Liver (tissue), 9 donors: ENCODE data around the gene ARF1. TPM values are rescaled to one million over a fixed set of nuclear protein-coding genes. Genes with fewer than 3 reads are reported as not detected.

Source experiments
- DNase-seq: peaks from one replicate; pipeline ENCODE4 v3.0.0-alpha.2; 2017; ENCODE audit warnings: low spot score
- H3K27ac ChIP-seq, 2 donors: one replicate each; pipeline ENCODE4 v1.7.0; 2013; ENCODE audit warnings: inconsistent platforms in 2 of 2, low read length in 2 of 2, control low read depth in 1 of 2, low read depth in 1 of 2, mild to moderate bottlenecking in 1 of 2
- H3K27me3 ChIP-seq, 4 donors: one replicate each; pipeline versions ENCODE4 v1.6.1 to v1.7.0; 2013; ENCODE audit warnings: low read length in 3 of 4, inconsistent platforms in 1 of 4, mild to moderate bottlenecking in 1 of 4, moderate library complexity in 1 of 4; ENCODE audit not compliant: control insufficient read depth in 4 of 4, insufficient read depth in 4 of 4
- H3K36me3 ChIP-seq, 4 donors: one replicate each; pipeline versions ENCODE4 v1.6.1 to v1.7.0; 2013; ENCODE audit warnings: low read length in 3 of 4, mild to moderate bottlenecking in 3 of 4, low read depth in 1 of 4, moderate library complexity in 1 of 4; ENCODE audit not compliant: control insufficient read depth in 4 of 4, insufficient read depth in 3 of 4
- H3K4me1 ChIP-seq, 4 donors: one replicate each; pipeline versions ENCODE4 v1.6.1 to v1.7.0; 2013; ENCODE audit warnings: low read length in 3 of 4, mild to moderate bottlenecking in 3 of 4, moderate library complexity in 1 of 4; ENCODE audit not compliant: control insufficient read depth in 4 of 4, insufficient read depth in 4 of 4
- H3K4me3 ChIP-seq, 3 donors: one replicate each; pipeline versions ENCODE4 v1.6.1 to v1.7.0; 2013; ENCODE audit warnings: low read length in 3 of 3, control low read depth in 1 of 3, low read depth in 1 of 3, mild to moderate bottlenecking in 1 of 3
- H3K9ac ChIP-seq, 2 donors: one replicate each; pipeline ENCODE4 v1.7.0; 2013; ENCODE audit warnings: low read length in 2 of 2, mild to moderate bottlenecking in 2 of 2, moderate library complexity in 2 of 2, control low read depth in 1 of 2, low read depth in 1 of 2
- H3K9me3 ChIP-seq, 4 donors: one replicate each; pipeline versions ENCODE4 v1.6.1 to v1.7.0; 2013; ENCODE audit warnings: low read length in 3 of 4; ENCODE audit not compliant: control insufficient read depth in 4 of 4
- EGR1 ChIP-seq, 2 donors: IDR thresholded peaks; 2 replicates each; pipeline ENCODE4 v1.6.1; 2016 to 2018; ENCODE audit warnings: antibody characterized with exemption in 2 of 2, low read depth in 2 of 2
- FOXA1 ChIP-seq: IDR thresholded peaks from 2 replicates; pipeline ENCODE4 v1.6.1; 2016; ENCODE audit warnings: antibody characterized with exemption
- FOXA2 ChIP-seq: IDR thresholded peaks from 2 replicates; pipeline ENCODE4 v1.6.1; 2016; ENCODE audit warnings: antibody characterized with exemption
- GABPA ChIP-seq, 2 donors: IDR thresholded peaks in 1 of 2; conservative IDR thresholded peaks in 1 of 2; 2 replicates each; pipeline ENCODE4 v1.6.1; 2016; ENCODE audit warnings: antibody characterized with exemption in 2 of 2, mild to moderate bottlenecking in 1 of 2, moderate library complexity in 1 of 2
- HNF4A ChIP-seq, 2 donors: conservative IDR thresholded peaks; 2 replicates each; pipeline ENCODE4 v1.6.1; 2016; ENCODE audit warnings: antibody characterized with exemption in 2 of 2, mild to moderate bottlenecking in 2 of 2
- HNF4G ChIP-seq: IDR thresholded peaks from 2 replicates; pipeline ENCODE4 v1.6.1; 2016; ENCODE audit warnings: antibody characterized with exemption
- JUND ChIP-seq, 2 donors: IDR thresholded peaks; 2 replicates each; pipeline ENCODE4 v1.6.1; 2016; ENCODE audit warnings: antibody characterized with exemption in 2 of 2
- NR2F2 ChIP-seq: IDR thresholded peaks from 2 replicates; pipeline ENCODE4 v1.6.1; 2016; ENCODE audit warnings: antibody characterized with exemption
- RAD21 ChIP-seq, 2 donors: IDR thresholded peaks; 2 replicates each; pipeline ENCODE4 v1.6.1; 2016; ENCODE audit warnings: antibody characterized with exemption in 2 of 2, mild to moderate bottlenecking in 2 of 2
- TAF1 ChIP-seq: conservative IDR thresholded peaks from 2 replicates; pipeline ENCODE4 v1.6.1; 2016; ENCODE audit warnings: antibody characterized with exemption, mild to moderate bottlenecking
- YY1 ChIP-seq: IDR thresholded peaks from 2 replicates; pipeline ENCODE4 v1.6.1; 2016; ENCODE audit warnings: antibody characterized with exemption, mild to moderate bottlenecking
- WGBS: extraction: QIAGEN DNeasy Blood & Tissue Kit; methylation state at CpG from one replicate; pipeline ENCODE4 v1.1.7; 2013; 5-methylcytosine and 5-hydroxymethylcytosine counted together
- polyA plus RNA-seq, 2 donors: library from polyadenylated mRNA; stranded (reverse) in 1 of 2; unstranded in 1 of 2; fragments of 200-250 nt in 1 of 2; fragments of >200 nt in 1 of 2; fragmentation: Nextera tagmentation in 1 of 2; extraction: Ambion mirVana in 1 of 2; gene quantifications; one replicate each; pipeline versions ENCODE4 v1.2.1 to v1.2.3, GENCODE V29; 2013 to 2015
- total RNA-seq, 2 donors: library from RNA; depleted of rRNA; stranded (reverse); fragments of >200 nt; gene quantifications; one replicate each; pipeline ENCODE4 v1.2.3, GENCODE V29; 2014
- TF ChIP-seq, protein P1 (sequence below): IDR thresholded peaks from 2 replicates; pipeline ENCODE4 v1.6.1; 2016; ENCODE audit warnings: antibody characterized with exemption
- TF ChIP-seq, protein P2 (sequence below): IDR thresholded peaks from 2 replicates; pipeline ENCODE4 v1.6.1; 2016; ENCODE audit warnings: antibody characterized with exemption, mild to moderate bottlenecking
- donor health status: healthy.
- donor health status: healthy.
- donor health status: healthy.
- donor health status: healthy.
- donor health status: healthy.

Gene ARF1
- total and polyA plus RNA-seq, 4 donors: 151 to 282 (median 213) TPM

DNA sequence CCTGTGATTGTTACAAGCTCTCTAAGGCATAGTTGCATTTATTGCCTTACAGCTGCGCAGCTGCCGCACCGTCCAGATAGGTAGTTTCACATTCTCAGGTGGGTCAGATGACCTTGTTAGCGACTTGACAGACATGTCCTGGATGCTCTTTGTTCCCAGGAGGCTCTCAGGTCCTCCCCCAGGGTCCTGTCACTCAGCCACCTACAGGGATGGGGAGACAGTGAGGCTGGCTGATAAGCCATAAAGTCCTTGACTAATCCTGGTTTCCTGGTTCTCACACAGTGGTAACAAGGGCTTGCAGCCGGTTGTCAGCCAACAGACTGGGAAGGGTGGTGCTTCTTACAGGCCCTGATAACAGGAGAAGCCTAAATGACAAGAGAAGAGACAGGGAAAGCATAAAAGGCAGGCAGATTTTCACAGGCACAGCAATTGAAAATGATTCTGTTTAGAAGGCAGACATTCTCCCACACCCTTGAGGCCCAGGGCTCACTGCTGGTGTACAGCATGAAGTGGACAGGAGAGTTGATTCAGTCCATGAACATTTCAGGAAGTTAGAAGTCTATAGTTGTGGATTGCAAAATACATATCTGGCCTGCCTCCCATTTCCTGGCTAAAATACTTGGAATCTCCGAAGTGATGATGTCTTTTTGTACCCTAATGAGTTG, 2.9 kb downstream of the ARF1 start:
- Histone ChIP-seq H3K4me1 (peaks cover 36 to 75% (median 68%) of the 10 kb centered on the region in 4 donors), H3K4me3 (peak overlapping the region in 2 of 3 donors; percentile 3 to 96), H3K36me3 (peaks cover 0 to 8% (median under 1%) of the 10 kb centered on the region in 4 donors), H3K9ac (no peak overlapping the region), H3K27me3 (no peaks in the 10 kb centered on the region), H3K27ac (peak overlapping the region; percentile 90 to 93), H3K9me3 (no peaks in the 10 kb centered on the region)
- DNase-seq: no peak
- WGBS: 41% methylated on average over 6 of the region's 6 CpGs
- TF ChIP-seq RAD21 (IDR thresholded peaks at IDR 0.05) (no peak), EGR1 (IDR thresholded peaks at IDR 0.05; ENCODE audit: low read depth in 2 of 2) (no peak)

DNA sequence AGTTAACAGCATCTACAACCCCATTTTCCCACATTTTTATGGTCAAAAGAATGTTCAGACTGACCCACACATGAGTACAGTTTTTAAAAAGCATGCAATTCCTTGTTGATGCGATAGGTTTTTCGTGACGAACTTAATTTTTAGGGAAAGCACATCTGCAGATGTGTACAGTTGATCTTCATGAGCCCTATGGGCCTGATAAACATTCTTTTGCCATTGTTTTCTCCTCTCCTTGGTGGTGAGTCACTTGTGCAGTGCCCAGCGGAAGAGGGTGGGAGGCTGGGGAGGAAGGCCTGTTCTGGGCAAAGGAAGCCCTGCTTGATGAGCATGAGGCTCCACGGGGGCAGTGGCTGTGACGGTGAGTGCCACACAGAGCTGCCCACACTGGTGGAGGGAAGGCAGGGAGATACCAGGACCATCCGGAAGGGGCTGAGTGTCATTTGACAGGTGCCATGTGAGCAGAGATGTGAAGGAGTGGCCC, 5.3 kb downstream of the ARF1 start:
- Histone ChIP-seq H3K27ac (no peak overlapping the region), H3K4me3 (no peak overlapping the region), H3K36me3 (peaks cover 0 to 8% (median 4%) of the 10 kb centered on the region in 4 donors), H3K9ac (no peak overlapping the region), H3K27me3 (no peaks in the 10 kb centered on the region), H3K4me1 (peaks cover 30 to 86% (median 74%) of the 10 kb centered on the region in 4 donors), H3K9me3 (no peaks in the 10 kb centered on the region)
- TF ChIP-seq HNF4A (conservative IDR thresholded peaks at IDR 0.05): no peak
- WGBS: 71% methylated on average over 7 of the region's 7 CpGs
- no peak for DNase-seq

DNA sequence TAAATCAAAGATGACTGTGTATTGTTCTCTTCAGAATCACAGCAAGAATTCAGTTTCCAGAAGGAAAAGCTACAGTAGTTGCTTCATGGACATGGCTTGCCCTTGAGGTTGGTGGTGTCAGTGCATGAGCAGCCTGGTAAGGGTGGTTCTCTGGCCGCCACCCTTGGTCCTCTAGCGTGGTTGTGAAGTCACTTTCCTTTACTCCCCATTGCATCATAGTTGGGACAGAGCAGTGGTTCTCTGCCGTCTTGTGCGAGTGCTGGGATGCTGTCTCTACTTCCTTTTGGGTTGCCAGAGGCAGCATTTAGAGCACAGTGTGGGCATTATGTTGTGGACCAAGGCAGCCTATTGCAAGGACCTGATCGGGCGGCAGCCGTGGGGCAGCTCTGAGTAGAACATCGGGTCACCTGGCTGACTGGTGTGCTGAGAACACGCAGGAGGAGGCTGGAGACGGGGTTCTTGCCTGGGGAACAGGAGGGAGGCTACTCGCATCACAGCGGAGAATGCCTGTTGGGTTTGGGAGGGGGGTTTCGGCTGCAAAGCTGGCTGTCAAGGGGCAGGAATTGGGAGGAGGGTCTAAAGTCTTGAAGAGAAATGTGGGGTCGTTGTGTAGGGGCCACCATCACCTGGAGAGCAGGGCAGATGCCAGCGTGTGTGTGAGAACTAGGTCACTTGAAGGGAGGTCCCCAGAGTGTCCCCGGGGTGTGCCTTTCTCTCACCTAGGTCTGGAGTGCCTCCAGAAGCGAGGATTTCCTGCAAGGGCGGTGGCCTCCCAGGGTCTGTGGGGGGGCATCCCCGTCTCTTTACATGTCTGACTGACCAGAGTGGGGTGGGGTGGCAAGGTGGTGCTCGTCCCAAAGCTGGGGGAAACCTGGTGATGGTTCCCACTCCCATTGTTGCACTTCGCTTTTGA, 6.3 kb downstream of the ARF1 start:
- no peak overlapping the region for H3K4me3 ChIP-seq
- WGBS: 81% methylated on average over 21 of the region's 21 CpGs
- DNase-seq: no peak

DNA sequence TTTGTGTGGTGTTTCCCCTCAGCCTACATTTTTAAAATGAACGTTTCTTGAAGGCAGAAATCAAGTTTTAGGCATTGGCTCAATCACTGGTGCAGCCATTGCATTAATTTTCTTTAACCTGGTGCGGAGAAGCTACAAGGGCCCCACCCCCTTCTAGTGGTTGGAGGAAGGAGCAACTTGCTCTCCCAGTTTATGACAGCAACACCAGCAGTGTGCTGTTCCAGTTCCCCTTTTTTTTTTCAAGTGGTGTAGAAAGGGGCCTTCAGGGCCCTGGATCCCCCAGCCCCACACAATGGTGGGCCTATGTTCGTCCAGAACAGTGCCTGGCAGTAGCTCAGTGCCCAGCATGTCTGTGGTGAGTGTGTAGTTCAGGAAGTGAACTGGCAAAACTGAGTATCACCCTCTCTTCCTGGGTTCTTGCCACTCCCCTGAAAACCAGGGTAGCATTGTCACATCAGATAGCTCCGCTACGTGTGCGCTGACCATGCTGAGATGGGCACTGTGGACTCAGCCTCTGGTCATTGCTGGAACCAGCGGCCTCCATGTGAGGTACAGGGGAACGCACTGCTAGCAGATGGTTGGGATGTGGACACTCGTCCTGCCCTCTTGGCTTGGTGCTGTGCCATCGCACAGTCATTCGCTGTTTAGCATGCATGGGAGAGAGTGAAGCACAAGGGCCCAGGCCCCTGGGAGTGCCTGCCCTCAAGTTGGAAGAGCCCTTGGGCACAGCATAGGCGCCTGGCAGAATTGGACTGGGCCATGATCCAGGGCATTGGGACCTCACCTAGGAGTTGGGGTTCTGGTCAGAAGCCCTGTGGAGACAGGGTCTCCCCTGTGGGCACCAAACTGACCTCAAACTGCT, 7.2 kb downstream of the ARF1 start:
- no peaks in the 10 kb centered on the region for H3K27me3 ChIP-seq
- WGBS: 77% methylated on average over 12 of the region's 12 CpGs
- peaks cover 29 to 78% (median 67%) of the 10 kb centered on the region in 4 donors for H3K4me1 ChIP-seq
- peaks cover 0 to 9% (median 7%) of the 10 kb centered on the region in 4 donors for H3K9me3 ChIP-seq
- H3K36me3 ChIP-seq: peaks cover 2 to 8% (median 4%) of the 10 kb centered on the region in 4 donors
- H3K27ac ChIP-seq: no peak overlapping the region
- no peak for DNase-seq
- no peak overlapping the region for H3K4me3 ChIP-seq
- no peak overlapping the region for H3K9ac ChIP-seq
- TF ChIP-seq TAF1 (no peak), EGR1 (IDR thresholded peaks at IDR 0.05; ENCODE audit: low read depth in 2 of 2) (no peak), GABPA (IDR thresholded peaks at IDR 0.05 in 1 of 2, conservative IDR thresholded peaks at IDR 0.05 in 1 of 2) (no peak), NR2F2 (no peak), YY1 (no peak), FOXA2 (no peak), RAD21 (IDR thresholded peaks at IDR 0.05) (no peak), HNF4A (conservative IDR thresholded peaks at IDR 0.05) (no peak), JUND (IDR thresholded peaks at IDR 0.05) (no peak)
- TF ChIP-seq, protein P1, sequence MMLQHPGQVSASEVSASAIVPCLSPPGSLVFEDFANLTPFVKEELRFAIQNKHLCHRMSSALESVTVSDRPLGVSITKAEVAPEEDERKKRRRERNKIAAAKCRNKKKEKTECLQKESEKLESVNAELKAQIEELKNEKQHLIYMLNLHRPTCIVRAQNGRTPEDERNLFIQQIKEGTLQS: no peak
- TF ChIP-seq, protein P2, sequence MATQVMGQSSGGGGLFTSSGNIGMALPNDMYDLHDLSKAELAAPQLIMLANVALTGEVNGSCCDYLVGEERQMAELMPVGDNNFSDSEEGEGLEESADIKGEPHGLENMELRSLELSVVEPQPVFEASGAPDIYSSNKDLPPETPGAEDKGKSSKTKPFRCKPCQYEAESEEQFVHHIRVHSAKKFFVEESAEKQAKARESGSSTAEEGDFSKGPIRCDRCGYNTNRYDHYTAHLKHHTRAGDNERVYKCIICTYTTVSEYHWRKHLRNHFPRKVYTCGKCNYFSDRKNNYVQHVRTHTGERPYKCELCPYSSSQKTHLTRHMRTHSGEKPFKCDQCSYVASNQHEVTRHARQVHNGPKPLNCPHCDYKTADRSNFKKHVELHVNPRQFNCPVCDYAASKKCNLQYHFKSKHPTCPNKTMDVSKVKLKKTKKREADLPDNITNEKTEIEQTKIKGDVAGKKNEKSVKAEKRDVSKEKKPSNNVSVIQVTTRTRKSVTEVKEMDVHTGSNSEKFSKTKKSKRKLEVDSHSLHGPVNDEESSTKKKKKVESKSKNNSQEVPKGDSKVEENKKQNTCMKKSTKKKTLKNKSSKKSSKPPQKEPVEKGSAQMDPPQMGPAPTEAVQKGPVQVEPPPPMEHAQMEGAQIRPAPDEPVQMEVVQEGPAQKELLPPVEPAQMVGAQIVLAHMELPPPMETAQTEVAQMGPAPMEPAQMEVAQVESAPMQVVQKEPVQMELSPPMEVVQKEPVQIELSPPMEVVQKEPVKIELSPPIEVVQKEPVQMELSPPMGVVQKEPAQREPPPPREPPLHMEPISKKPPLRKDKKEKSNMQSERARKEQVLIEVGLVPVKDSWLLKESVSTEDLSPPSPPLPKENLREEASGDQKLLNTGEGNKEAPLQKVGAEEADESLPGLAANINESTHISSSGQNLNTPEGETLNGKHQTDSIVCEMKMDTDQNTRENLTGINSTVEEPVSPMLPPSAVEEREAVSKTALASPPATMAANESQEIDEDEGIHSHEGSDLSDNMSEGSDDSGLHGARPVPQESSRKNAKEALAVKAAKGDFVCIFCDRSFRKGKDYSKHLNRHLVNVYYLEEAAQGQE: no peak

More for the DNA sequence above, 6.3 kb downstream of the ARF1 start:
- peaks cover 30 to 87% (median 73%) of the 10 kb centered on the region in 4 donors for H3K4me1 ChIP-seq
- peaks cover 0 to under 1% (median 0%) of the 10 kb centered on the region in 4 donors for H3K9me3 ChIP-seq
- H3K27ac ChIP-seq: no peak overlapping the region
- TF ChIP-seq GABPA (IDR thresholded peaks at IDR 0.05 in 1 of 2, conservative IDR thresholded peaks at IDR 0.05 in 1 of 2) (no peak), HNF4G (no peak), FOXA1 (no peak), JUND (IDR thresholded peaks at IDR 0.05) (no peak)
- no peak overlapping the region for H3K9ac ChIP-seq
- peaks cover 2 to 8% (median 4%) of the 10 kb centered on the region in 4 donors for H3K36me3 ChIP-seq
- no peaks in the 10 kb centered on the region for H3K27me3 ChIP-seq
